Gastrocnemius medialis (tissue), 4 donors: ENCODE data around the gene YWHAE.

Experiments
- POLR2A ChIP-seq, 2 donors: fragments of 450-650 bp; IDR thresholded peaks; one replicate each; pipeline ENCODE4 v1.6.1; 2017; ENCODE audit warnings: antibody characterized with exemption in 2 of 2, mild to moderate bottlenecking in 2 of 2, moderate library complexity in 2 of 2
- TF ChIP-seq, protein P1 (sequence below), 5 experiments: fragments of 450-650 bp in 3 of 5; fragments of 200-600 bp in 2 of 5; sonication (generic) in 2 of 5; IDR thresholded peaks in 4 of 5; conservative IDR thresholded peaks in 1 of 5; 1 replicate in 4 of 5; 2 replicates in 1 of 5; pipeline ENCODE4 v1.5.1; 2016 to 2019; ENCODE audit warnings: antibody characterized with exemption in 5 of 5, mild to moderate bottlenecking in 3 of 5, moderate library complexity in 3 of 5

GRCh38 chr17:1347589-1348323, 52.3 kb downstream of the YWHAE start:
- TF ChIP-seq, protein P1, sequence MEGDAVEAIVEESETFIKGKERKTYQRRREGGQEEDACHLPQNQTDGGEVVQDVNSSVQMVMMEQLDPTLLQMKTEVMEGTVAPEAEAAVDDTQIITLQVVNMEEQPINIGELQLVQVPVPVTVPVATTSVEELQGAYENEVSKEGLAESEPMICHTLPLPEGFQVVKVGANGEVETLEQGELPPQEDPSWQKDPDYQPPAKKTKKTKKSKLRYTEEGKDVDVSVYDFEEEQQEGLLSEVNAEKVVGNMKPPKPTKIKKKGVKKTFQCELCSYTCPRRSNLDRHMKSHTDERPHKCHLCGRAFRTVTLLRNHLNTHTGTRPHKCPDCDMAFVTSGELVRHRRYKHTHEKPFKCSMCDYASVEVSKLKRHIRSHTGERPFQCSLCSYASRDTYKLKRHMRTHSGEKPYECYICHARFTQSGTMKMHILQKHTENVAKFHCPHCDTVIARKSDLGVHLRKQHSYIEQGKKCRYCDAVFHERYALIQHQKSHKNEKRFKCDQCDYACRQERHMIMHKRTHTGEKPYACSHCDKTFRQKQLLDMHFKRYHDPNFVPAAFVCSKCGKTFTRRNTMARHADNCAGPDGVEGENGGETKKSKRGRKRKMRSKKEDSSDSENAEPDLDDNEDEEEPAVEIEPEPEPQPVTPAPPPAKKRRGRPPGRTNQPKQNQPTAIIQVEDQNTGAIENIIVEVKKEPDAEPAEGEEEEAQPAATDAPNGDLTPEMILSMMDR (IDR thresholded peaks at IDR 0.05 in 4 of 5, conservative IDR thresholded peaks at IDR 0.05 in 1 of 5): no peak
- TF ChIP-seq POLR2A (IDR thresholded peaks at IDR 0.05): peak in 1 of 2 donors; percentile 40
